ENCODE data around the gene LRP1B.

Gene LRP1B

GRCh38 chr2:141698500-141698899, 432.3 kb downstream of the LRP1B start:
- Histone ChIP-seq H3K4me2 (ENCODE audit: insufficient read depth, low read length) (no peak overlapping the region), H2AFZ (ENCODE audit: low read depth, low read length) (no peak overlapping the region), H3K9me3 (ENCODE audit: insufficient read depth, low read length, severe bottlenecking) (no peaks in the 10 kb centered on the region), H3K4me3 (ENCODE audit: low read depth in 1 of 2, low read length in 2 of 2) (no peak overlapping the region), H3K27me3 (ENCODE audit: insufficient read depth, low read length, poor library complexity) (no peaks in the 10 kb centered on the region), H3K36me3 (ENCODE audit: insufficient read depth, low read length) (no peaks in the 10 kb centered on the region), H3K4me1 (ENCODE audit: insufficient read depth, low read length) (no peaks in the 10 kb centered on the region), H3K79me2 (ENCODE audit: insufficient read depth, low read length) (no peaks in the 10 kb centered on the region), H3K9ac (ENCODE audit: low read depth, low read length) (no peak overlapping the region), H4K20me1 (ENCODE audit: insufficient read depth, low read length) (no peaks in the 10 kb centered on the region), H3K27ac (ENCODE audit: low read length) (no peak overlapping the region)
- ATAC-seq (ENCODE audit: insufficient read depth, low read depth): no peak
- no peak for TF ChIP-seq EZH2 (IDR thresholded peaks at IDR 0.05; ENCODE audit: borderline replicate concordance, low read depth, low read length, severe bottlenecking)
- TF ChIP-seq, protein P1, sequence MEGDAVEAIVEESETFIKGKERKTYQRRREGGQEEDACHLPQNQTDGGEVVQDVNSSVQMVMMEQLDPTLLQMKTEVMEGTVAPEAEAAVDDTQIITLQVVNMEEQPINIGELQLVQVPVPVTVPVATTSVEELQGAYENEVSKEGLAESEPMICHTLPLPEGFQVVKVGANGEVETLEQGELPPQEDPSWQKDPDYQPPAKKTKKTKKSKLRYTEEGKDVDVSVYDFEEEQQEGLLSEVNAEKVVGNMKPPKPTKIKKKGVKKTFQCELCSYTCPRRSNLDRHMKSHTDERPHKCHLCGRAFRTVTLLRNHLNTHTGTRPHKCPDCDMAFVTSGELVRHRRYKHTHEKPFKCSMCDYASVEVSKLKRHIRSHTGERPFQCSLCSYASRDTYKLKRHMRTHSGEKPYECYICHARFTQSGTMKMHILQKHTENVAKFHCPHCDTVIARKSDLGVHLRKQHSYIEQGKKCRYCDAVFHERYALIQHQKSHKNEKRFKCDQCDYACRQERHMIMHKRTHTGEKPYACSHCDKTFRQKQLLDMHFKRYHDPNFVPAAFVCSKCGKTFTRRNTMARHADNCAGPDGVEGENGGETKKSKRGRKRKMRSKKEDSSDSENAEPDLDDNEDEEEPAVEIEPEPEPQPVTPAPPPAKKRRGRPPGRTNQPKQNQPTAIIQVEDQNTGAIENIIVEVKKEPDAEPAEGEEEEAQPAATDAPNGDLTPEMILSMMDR (IDR thresholded peaks at IDR 0.05; ENCODE audit: borderline replicate concordance, extremely low read depth, low read length, poor library complexity, severe bottlenecking): no peak
- no peak for DNase-seq

DNA sequence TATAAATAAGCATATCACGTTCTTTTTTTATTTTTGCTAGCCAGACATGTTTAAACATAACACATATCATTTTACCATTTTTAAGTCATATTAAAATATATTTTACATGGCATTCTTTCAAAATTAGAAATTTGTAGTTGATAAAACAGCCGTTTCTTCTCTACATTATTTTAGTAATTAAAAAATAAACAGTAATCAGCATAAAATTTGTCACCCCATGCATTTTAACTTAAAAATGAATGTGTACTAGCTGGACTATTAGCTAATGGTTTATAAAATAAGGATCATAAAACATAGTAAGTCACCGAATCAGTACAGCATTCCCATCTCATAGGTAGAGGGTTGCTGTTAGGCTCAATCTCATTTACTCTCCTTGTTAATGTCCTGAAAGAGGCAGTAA, 433.8 kb downstream of the LRP1B start:
- H2AFZ ChIP-seq (ENCODE audit: low read depth, low read length): no peak overlapping the region
- H3K9me3 ChIP-seq (ENCODE audit: insufficient read depth, low read length, severe bottlenecking): no peaks in the 10 kb centered on the region
- H3K4me3 ChIP-seq (ENCODE audit: low read depth in 1 of 2, low read length in 2 of 2): no peak overlapping the region
- ATAC-seq (ENCODE audit: insufficient read depth, low read depth) (no peak), DNase-seq (no peak)
- no peak overlapping the region for H3K9ac ChIP-seq (ENCODE audit: low read depth, low read length)
- H3K4me2 ChIP-seq (ENCODE audit: insufficient read depth, low read length): no peak overlapping the region
- no peaks in the 10 kb centered on the region for H4K20me1 ChIP-seq (ENCODE audit: insufficient read depth, low read length)
- TF ChIP-seq, protein P1 (IDR thresholded peaks at IDR 0.05; ENCODE audit: borderline replicate concordance, extremely low read depth, low read length, poor library complexity, severe bottlenecking): no peak
- no peak for TF ChIP-seq EZH2 (IDR thresholded peaks at IDR 0.05; ENCODE audit: borderline replicate concordance, low read depth, low read length, severe bottlenecking)
- no peaks in the 10 kb centered on the region for H3K27me3 ChIP-seq (ENCODE audit: insufficient read depth, low read length, poor library complexity)
- no peaks in the 10 kb centered on the region for H3K79me2 ChIP-seq (ENCODE audit: insufficient read depth, low read length)
- no peaks in the 10 kb centered on the region for H3K36me3 ChIP-seq (ENCODE audit: insufficient read depth, low read length)
- no peaks in the 10 kb centered on the region for H3K4me1 ChIP-seq (ENCODE audit: insufficient read depth, low read length)
- H3K27ac ChIP-seq (ENCODE audit: low read length): no peak overlapping the region

DNA sequence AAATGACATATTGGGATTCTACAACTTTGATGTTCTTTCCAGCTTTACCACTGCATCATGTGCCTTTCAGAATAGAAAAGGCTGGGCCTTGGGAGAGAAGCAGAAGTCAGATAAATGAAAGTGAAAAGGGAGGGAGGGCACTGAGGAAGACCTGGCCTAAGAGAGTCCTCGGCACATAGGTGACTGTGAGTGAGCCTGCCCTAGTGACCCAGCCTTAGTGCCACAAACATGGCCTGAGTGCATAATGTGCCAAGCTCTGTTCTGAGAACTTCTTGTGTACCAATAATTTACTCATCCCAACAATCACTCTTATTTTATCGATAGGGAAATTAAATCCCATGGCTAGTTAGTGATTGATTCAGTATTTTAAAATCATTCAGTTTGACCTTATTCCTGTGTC, 436.6 kb downstream of the LRP1B start:
- no peaks in the 10 kb centered on the region for H3K9me3 ChIP-seq (ENCODE audit: insufficient read depth, low read length, severe bottlenecking)
- H3K4me3 ChIP-seq (ENCODE audit: low read depth in 1 of 2, low read length in 2 of 2): no peak overlapping the region
- H3K27me3 ChIP-seq (ENCODE audit: insufficient read depth, low read length, poor library complexity): no peaks in the 10 kb centered on the region
- TF ChIP-seq EZH2 (IDR thresholded peaks at IDR 0.05; ENCODE audit: borderline replicate concordance, low read depth, low read length, severe bottlenecking): no peak
- TF ChIP-seq, protein P1 (IDR thresholded peaks at IDR 0.05; ENCODE audit: borderline replicate concordance, extremely low read depth, low read length, poor library complexity, severe bottlenecking): no peak
- no peak overlapping the region for H3K9ac ChIP-seq (ENCODE audit: low read depth, low read length)
- H3K36me3 ChIP-seq (ENCODE audit: insufficient read depth, low read length): no peaks in the 10 kb centered on the region
- no peak for DNase-seq
- no peak overlapping the region for H2AFZ ChIP-seq (ENCODE audit: low read depth, low read length)
- no peak overlapping the region for H3K4me2 ChIP-seq (ENCODE audit: insufficient read depth, low read length)
- H3K79me2 ChIP-seq (ENCODE audit: insufficient read depth, low read length): no peaks in the 10 kb centered on the region
- no peaks in the 10 kb centered on the region for H3K4me1 ChIP-seq (ENCODE audit: insufficient read depth, low read length)
- no peak overlapping the region for H3K27ac ChIP-seq (ENCODE audit: low read length)
- H4K20me1 ChIP-seq (ENCODE audit: insufficient read depth, low read length): no peaks in the 10 kb centered on the region
- ATAC-seq (ENCODE audit: insufficient read depth, low read depth): no peak

DNA sequence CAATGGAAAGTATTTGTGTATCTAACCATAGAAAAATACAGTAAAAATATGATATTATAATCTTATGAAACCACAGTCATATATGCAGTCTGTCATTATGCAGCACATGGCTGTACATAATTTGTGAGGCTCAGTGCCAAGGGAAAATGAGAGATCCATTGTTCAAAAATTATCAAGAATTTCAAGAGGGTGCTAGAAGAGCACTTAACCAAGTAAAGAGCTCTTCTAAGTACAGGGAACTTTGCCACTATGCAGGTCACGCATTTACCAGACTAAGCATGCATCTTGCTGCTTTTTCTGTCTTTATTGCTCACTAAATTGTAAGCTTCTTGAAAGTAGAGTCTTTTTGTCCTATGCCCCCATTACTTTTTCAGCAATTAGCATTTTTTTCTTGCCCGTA, 438.0 kb downstream of the LRP1B start:
- H3K9ac ChIP-seq (ENCODE audit: low read depth, low read length): no peak overlapping the region
- no peaks in the 10 kb centered on the region for H4K20me1 ChIP-seq (ENCODE audit: insufficient read depth, low read length)
- no peaks in the 10 kb centered on the region for H3K36me3 ChIP-seq (ENCODE audit: insufficient read depth, low read length)
- ATAC-seq (ENCODE audit: insufficient read depth, low read depth) (no peak), DNase-seq (no peak)
- H3K27ac ChIP-seq (ENCODE audit: low read length): no peak overlapping the region
- no peak overlapping the region for H2AFZ ChIP-seq (ENCODE audit: low read depth, low read length)
- no peak for TF ChIP-seq EZH2 (IDR thresholded peaks at IDR 0.05; ENCODE audit: borderline replicate concordance, low read depth, low read length, severe bottlenecking)
- TF ChIP-seq, protein P1 (IDR thresholded peaks at IDR 0.05; ENCODE audit: borderline replicate concordance, extremely low read depth, low read length, poor library complexity, severe bottlenecking): no peak
- no peak overlapping the region for H3K4me2 ChIP-seq (ENCODE audit: insufficient read depth, low read length)
- no peaks in the 10 kb centered on the region for H3K4me1 ChIP-seq (ENCODE audit: insufficient read depth, low read length)
- no peak overlapping the region for H3K4me3 ChIP-seq (ENCODE audit: low read depth in 1 of 2, low read length in 2 of 2)
- no peaks in the 10 kb centered on the region for H3K9me3 ChIP-seq (ENCODE audit: insufficient read depth, low read length, severe bottlenecking)
- no peaks in the 10 kb centered on the region for H3K79me2 ChIP-seq (ENCODE audit: insufficient read depth, low read length)
- no peaks in the 10 kb centered on the region for H3K27me3 ChIP-seq (ENCODE audit: insufficient read depth, low read length, poor library complexity)

Data from DND-41 (cell line).